Measurements from ENCODE around the gene LUC7L.
A peak's percentile ranks its signal among the peaks of the same experiment; 100 is the strongest.
"Not testable (repeated sequence)": the region's sequence is repeated elsewhere in the genome, so short reads cannot be mapped to it uniquely, and the experiment has no call there.

Gene LUC7L, protein sequence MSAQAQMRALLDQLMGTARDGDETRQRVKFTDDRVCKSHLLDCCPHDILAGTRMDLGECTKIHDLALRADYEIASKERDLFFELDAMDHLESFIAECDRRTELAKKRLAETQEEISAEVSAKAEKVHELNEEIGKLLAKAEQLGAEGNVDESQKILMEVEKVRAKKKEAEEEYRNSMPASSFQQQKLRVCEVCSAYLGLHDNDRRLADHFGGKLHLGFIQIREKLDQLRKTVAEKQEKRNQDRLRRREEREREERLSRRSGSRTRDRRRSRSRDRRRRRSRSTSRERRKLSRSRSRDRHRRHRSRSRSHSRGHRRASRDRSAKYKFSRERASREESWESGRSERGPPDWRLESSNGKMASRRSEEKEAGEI

GRCh38 chr16:228852-229730, at the start of gene LUC7L:
Gene LUC7L, minus strand, starts transcription at chr16:229449. Its CDS starts 110 bp downstream, at chr16:229339.
- DNase-seq, result peak; percentile 79 to 83

GRCh38 chr16:278863-279366, 49.7 kb upstream of the LUC7L start:
- DNase-seq, result no peak

GRCh38 chr16:276426-277077, 47.3 kb upstream of the LUC7L start:
- DNase-seq, result no peak

- no peak for DNase-seq
These were observed 46.6 kb upstream of the LUC7L start, which contains the start of gene RGS11 for GRCh38 chr16:275786-276232. Gene RGS11, minus strand, starts transcription at chr16:275944. Its CDS starts 33 bp downstream, at chr16:275911.

DNA sequence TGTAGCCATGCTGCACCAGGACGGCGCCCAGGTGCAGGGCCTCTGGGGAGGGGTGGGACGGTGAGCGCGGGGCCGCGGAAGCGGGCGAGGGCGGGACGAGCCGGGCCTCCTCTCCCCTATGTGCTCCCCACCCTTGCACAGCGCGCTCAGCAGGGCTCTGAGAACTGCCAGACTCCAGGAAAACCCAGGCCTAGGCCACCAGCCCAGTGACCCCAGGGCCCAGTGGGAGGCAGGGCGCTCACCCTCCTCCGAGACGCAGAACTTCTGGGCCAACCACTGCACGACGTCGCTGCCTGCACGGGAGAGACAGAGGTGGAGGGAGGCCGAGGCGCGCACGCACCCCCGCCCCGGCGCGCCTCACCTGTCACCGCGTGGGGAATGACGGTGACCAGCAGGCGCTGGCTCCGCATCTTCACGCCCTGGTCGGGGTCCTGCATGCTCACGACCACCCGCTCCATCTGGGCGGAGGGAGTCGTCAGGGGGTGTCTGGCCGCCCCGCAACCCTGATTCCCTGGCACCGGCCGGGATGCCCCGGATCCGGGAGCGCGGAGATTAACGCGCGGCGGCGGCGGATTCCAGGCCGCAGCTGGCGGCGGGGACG, 45.9 kb upstream of the LUC7L start:
- no peak for DNase-seq

- no peak for DNase-seq
These were observed 44.5 kb upstream of the LUC7L start for GRCh38 chr16:273547-274421.

GRCh38 chr16:272633-273546, 43.6 kb upstream of the LUC7L start:
- no peak for DNase-seq

GRCh38 chr16:270381-271255, 41.4 kb upstream of the LUC7L start:
- no peak for DNase-seq

DNA sequence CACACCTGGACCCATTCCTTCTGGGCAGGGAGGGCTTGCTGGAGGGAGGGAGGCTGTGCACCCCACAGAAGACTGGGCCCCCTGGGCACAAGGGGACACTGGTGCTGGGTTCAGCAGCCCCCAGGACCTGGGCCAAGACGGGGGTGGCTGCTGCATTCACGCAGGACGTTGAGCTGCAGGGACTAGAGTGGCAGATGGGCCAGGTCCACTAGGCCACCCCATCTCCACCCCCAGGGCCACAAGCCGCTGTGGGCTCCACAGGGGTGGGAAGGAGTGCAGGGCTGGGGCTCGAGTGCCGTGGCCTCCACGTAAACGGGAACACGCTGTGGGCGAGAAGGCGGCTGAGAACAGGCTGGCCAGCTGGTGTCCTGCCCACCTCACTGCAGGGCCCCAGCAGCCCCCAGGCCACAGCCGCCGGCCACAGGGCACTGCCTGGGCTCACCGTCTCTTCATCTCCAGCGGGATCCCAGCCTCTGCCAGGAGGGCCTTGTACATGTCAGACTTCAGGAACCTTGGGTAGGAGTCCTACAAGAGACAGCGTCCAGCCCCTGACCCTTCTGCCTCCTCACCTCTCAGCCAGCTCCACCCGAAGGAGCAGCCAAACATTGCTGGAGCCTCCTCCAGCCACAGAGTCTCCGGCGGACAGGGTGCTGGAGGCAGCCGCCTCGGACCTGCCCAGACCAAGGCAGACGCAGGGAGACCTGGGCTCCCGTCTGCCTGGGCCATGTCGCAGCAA, 40.0 kb upstream of the LUC7L start:
- no peak for DNase-seq

- no peak for DNase-seq
These were observed 39.1 kb upstream of the LUC7L start for GRCh38 chr16:268141-269053.

DNA sequence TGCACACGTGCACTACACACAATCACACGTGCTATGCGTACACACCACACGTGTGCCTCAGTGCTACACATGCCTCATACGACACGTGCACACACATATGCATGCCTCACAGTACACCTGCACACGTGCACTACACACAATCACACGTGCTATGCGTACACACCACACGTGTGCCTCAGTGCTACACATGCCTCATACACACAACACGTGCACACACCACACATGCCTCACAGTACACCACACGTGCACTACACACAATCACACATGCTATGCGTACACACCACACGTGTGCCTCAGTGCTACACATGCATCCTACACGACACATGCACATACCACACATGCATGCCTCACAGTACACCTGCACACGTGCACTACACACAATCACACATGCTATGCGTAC, 38.3 kb upstream of the LUC7L start:
- DNase-seq, result not testable (repeated sequence)

GRCh38 chr16:266258-267164, 37.3 kb upstream of the LUC7L start:
- DNase-seq, result no peak

DNA sequence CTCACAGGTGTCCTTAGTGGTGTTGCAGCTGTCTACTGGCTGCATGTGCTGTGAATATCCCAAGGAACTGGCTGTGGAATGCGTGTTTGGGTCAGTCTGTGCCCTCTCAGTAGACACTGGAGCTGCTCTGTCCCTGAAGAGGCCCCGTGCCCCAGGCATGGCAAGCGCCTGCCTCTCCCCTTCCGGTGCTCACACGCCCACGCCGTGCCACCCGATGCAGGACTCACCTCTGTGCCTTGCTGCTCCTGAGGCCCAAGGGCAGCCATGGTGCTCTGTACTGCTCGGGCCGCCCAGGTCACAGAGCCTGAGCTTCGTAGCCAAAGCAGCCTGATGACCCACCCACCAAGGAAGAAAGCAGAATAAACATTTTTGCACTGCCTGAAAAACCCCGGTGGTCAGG, 36.5 kb upstream of the LUC7L start:
- DNase-seq, result no peak

DNA sequence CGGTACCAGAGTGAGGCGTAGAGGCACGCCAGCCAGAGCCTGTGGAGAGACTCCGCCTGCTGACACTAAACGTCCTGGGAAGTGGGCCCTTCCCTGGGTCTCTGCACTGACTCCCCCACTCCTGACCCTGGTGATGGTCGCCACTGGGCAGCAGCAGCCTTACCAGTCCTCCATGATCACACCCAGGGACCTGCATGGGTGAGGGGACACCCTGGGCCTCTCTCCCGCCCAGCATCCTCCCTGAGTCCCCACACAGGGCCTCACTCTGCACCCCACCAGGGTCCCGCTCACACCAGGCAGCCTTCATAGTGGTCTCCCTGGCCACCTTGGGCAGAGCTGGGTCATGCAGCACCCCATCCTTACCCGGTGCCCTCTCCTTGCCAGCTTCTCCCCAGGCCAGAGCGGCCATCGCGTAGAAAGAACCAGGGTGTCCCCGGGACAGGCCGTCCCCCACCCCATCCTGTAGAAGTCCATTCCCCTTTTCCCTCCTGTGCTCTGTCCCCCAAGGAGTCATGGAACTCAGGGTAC, 35.8 kb upstream of the LUC7L start:
- DNase-seq, result no peak

- no peak for DNase-seq
These were observed 35.2 kb upstream of the LUC7L start for GRCh38 chr16:264440-264951.

GRCh38 chr16:263944-264343, 34.7 kb upstream of the LUC7L start:
- no peak for DNase-seq

Measured in stimulated activated CD4-positive, alpha-beta T cell treated with anti-CD3 and anti-CD28 coated beads, Interleukin-2, amount 100 ng/mL, for 48 hours (primary cell).